SIG-M5 (cell line): ENCODE data around the gene WDR1.
"Not testable (repeated sequence)": the region's sequence is repeated elsewhere in the genome, so short reads cannot be mapped to it uniquely, and the experiment has no call there.

Source experiments
- DNase-seq: peaks from one replicate; lab custom pipeline; 2025; lab: John Stamatoyannopoulos, UW

WDR1 gene

DNA sequence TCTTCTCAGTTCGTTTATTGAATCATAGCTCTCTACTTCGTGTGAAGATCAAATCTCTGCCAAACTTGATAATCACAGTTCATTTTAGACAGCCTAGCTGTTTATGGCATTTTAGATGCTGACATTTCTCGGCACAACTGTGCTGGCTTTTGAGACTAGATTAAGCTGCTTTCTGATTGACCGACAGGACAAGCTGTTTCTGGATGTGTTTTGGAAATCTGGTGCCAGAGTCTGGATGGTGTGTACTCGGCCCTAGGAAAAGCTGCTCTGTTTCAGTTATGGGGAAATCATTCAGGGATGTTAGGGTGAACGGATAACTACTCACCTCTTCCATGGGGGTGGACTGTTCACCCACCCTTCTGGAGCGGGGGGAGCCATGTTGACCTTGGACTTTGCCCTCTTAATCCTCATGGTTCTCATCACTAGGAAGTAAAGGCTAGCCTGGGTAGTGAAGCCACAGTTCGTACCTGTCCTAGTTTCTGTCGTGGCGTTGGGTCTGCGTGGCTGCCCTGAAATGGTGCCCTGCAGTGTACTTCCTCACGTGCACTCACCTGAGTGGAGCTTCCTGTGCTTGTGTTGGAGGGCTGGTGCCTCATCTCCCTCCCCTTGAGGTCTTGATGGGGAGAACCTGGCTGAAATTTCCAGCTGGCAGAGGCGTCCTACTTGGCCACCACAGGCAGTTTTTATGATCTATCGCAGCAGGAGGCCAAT lies 13.7 kb upstream of the WDR1 start:
- DNase-seq = no peak

DNA sequence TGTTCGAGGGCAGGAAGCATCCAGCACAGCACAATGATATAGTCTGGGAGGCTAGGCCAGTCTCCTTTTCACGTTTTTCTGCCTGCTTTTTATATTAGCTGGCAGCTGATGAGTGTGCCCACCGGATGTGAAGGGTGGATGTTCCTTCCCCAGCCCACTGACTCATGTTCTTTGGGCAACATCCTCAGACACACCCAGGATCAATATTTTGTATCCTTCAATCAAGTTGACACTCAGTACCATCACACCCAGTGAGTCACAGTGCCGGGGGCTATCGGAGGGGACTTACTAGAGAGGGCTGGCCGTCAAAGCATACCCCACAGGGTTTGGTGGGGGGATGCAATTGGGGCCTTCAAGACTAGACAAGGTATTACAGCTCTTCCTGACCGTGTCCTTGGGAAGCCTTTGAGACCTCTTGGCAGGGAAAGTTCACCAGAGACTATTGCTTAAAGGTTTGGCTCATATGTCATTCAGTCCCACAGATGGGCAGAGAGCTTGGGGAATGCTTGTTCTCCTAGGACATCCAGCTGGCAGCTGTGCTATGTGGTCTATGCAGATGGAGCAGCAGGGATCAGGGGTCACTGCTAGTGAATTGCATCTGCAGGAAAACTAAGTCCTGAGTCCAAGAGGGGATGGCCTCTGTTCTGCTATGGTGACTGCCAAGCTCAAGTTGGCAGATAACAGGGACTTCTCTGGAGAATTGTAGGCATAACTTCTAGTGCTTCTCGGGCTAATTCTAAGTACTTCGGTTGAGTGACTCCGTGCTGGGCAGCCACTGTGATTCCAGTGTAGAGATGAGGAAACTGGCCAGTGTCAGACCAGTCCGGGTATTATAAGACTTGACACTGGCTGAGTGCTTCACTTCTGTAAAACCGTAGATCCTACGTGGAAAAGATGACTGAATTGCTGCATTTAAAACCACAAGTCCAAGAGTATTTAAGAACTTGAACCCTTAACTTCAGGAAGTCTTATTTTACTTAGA lies 12.9 kb upstream of the WDR1 start:
- DNase-seq = no peak

DNA sequence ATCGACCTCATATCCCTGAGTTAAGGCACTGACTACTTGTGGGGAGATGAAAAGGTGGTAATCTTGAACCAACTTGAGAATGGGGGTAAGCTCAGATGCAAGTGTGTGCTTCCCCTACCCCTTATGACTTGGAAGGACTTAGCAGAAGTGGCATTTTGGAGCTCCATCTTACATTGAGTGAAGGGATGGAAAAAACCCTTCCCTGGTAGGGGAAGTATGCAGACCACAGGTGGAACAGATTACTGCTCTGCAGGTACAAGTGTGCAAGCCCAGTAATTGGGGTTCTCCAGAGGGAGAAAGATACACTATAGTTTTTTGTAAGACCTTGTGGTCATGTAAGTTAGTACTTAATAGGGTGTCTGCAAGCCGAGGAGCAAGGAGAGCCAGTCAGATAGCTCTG lies 12.2 kb upstream of the WDR1 start:
- DNase-seq = no peak

DNA sequence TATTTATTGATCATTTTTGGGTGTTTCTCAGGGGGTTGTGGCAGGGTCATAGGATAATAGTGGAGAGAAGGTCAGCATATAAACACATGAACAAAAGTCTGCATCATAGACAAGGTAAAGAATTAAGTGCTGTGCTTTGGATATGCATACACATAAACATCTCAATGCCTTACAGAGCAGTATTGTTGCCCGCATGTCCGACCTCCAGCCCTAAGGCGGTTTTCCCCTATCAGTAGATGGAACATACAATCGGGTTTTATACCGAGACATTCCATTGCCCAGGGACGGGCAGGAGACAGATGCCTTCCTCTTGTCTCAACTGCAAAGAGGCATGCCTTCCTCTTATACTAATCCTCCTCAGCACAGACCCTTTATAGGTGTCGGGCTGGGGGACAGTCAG lies 10.9 kb upstream of the WDR1 start:
- DNase-seq = not testable (repeated sequence)

DNA sequence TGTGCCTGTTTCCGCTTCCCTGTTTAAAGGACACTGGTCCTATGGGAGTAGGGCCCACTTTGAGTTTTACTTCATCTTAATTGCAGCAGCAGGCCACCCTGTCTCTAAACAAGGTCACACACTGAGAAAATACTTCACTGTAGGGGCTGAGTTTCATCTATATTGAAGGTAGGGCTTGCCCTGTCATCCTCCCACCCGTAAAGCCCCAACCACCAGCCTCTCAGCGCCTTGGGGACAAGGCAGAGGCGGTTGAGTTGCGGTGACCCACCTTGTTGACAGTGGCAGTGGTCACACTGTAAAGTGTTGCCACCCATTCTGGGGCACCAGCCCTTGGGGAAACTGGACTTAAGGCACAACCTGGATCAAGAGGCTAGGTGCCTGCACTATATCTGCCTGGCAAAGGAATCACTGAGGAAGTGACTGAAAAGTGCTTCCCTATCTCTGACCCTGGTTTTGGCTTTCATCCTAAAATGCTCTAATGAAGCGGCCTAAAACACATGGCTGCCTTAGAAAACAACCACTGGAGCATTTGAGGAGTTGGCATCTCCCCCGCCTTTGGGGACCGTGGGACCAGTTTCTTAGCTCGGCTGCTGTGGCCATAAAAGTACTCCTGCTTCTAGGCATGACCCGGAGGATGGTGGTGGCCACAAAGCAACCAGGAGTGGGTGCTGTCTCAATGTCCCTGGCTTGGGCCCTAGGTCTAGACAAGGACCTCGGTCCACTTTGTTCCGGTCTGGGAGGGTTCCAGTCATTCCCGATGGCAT lies 7.8 kb upstream of the WDR1 start:
- DNase-seq = no peak

DNA sequence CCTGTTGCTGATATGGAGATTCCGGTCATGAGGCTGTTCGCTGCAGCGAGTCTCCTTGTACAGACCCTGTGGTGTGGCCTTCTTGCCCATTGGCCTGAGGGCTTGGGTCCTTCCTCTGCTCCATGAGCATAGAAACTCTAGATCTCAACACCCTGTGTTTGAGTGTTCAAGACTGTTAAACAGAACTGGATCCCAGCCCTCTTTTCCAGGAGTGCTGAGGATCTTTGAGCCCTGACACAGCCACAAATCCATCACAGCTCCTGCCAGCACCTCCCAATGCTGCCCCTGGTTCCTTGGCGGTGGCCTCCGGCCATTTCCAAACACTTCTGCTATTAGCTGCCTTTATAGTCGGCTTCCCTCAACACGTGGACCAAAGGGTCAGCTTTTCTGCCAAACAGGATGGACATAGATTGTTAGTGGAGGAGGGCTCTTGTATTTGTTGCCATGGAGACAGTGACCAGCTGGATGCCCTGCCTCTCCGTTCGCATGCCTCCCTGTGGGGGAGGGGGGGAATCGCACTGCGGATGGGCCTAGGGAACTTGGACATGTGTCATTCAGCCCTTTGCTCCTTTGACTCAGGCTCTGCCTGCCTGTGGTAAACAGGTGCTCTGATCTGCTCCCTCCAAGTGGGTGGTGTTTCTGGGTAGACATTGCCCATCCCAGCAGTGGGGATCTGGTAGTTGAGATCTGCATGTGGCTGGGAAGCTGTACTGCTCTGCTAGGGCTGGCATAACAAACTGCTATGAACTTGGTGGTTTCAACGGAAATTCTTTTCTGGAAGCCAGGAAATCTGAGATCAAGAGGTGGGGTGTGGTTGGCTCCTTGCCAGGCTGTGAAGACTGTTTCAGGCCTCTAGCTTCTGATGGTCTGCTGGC lies 6.9 kb upstream of the WDR1 start:
- no peak for DNase-seq

DNA sequence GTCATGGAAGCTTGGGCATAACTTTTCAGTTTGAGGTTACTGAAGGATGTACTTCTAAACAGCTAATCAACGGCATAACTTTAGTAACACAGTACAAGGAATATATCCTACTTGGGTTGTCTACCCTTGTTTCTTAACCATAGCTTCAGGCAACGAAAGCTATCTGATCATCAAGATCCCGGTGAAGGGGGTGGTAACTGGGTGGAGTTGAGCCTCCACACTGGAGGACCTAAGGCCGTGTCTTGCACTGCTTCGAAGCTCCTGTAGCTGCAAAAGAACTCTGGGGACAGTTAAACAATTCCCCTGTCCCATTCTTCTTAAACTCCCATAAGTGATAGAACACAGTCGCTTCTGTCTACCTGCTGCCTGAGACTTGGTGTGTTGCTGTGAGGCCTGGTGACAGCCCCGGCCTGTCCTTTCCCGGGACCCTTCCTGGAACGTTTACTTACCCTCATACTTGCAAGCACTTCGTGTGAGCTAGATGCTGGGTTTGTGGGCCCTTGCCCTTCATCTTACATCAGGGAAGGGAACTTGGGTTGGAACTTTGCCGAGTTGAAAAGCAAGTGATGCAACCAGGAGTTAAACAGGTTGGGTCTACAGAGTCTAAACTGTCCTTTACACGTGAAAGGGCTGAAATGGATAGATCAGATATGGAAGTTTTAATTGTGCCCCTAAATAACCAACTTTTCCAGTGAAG lies 5.8 kb upstream of the WDR1 start:
- DNase-seq = no peak

DNA sequence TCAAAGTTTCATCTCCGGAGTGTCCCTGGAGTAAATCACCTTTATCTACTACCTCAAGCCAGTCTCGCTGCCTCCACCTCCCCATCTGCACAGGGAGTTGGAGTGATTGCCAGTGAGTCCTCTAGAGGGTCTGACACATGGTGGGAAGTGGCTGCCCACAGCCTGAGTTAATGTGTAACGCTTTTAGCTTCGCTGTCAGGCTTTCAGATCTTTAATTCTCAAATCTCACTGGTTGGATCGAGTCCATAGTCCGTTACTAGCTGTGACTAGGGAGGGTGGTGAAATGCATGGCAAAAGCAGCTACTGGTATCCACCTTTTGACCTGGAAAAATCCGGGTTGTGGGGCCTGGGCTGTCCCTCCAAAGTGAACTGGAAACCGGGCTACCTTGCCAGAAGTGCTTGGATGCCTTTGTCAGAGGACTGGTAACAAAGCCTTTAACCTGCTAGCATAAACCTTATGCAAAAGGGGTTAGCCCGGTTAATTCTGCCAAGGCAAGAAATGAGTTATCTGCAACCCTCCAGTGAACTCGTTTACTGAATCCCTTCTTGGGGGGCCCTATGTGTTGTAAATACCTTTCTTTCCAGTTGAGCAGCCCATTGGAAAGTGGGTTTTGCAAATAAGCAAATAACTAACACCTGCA lies 5.1 kb upstream of the WDR1 start:
- no peak for DNase-seq

DNA sequence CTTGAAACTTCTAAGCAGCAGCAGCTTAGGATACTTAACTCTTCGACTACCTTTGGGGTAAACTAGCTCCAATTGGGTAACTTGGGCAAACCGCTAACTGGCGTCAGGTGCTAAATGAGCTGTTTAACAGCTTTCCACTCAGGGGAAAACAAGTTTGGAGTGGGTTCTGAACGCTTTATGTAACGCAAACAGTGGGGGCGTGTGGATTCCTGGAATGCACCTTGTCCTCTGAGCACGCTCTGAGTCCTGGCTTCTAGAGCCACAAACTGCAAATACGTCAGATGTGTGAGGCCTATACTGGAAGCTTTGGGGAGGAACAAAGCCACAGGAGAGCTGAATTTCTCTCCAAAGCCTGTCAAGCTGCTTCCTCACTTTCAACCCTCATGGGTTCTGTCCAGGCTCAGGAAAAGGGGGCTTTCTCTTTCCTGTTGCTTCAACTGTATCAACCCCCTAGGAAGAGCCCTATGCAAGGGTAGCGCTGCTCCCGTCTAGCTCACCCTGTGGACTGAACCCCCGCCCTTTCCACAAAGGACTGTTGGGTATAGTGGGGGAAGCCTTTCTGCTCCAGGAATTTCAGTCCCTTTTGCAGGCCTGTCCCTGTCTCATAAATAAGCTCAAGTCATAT lies 4.5 kb upstream of the WDR1 start:
- no peak for DNase-seq

DNA sequence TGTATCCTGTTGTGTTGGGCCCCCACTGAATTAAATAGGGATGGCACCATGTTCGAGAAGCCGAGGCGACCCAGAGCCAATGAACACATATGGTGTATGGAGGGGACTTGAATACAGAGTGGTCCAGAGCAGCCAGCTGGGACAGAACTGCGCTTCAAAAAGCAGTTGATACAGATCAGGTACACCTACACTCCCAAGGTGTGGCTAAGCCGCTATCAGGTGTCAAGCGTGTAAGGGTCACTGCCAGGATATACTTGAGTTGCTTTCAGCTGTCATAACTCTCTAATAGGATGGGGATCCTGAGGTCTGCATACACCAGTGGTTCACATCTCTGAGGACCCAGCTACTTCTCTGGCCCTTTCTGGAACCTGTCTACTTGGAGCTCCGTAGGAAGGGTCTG lies 3.2 kb upstream of the WDR1 start:
- DNase-seq = no peak

DNA sequence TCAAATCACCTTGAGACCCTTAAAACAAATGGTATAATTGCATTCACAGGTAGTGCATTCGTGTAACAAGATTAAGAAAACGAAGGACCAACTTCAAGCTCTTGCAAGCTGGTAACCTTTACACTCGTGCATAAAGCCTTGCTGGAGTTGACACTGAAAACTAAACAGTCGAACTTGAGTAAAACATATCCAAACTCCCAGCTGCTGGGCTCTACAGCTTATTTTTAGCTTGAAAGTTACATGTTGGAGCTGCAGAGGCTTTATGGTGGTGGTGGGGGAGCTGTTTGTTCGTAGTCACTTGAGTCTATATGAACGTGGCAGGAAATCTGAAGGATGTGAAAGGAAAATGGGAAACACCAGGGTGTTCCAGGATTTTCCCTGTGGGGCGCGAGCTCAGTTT lies 2.7 kb upstream of the WDR1 start:
- no peak for DNase-seq

DNA sequence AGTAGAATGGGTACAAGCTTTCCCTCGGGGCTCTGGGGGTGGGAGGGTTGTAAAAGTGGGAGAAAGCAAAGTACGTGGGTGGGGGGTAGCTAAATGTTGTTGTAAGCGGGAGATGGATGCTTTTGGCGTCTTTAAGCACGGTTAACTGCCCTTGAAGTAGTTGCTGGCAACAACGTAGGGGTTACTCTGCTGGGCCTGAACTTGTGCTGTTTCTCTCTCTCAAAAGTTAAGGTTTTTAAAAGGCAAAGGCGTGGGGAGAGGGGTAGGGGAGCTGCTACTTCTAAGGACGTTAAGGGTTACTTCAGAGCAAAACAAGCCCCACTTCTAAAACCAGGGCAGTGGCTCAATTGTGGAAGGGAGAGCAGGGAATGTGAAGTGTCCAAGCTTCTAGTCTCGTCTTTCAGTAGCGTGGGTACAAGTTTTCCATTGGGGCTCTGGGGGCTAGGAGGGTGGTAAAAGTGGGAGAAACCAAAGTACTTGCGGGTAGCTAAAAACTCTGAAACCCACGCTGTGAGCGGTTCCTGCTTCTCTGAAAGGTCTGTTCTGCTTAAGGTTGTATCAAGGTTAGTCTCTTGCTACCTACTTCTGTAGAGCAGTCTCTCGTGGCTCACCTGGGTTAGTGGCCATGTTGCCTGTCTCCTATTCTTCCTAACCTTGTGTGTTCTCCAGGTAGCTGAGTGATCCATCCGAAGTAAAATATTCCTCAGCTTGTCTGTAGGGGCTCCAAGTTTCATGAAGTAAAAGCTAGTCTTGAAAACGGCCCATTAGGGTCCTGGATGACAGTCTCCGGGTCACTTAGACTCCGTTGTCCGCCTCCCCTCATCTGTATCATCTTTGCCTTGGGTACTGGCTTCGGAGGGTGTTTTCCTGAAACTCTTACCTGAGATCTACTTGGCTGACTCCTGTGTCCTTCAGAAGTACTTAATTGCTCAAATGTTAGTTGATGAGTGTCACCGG lies 1.7 kb upstream of the WDR1 start:
- no peak for DNase-seq

DNA sequence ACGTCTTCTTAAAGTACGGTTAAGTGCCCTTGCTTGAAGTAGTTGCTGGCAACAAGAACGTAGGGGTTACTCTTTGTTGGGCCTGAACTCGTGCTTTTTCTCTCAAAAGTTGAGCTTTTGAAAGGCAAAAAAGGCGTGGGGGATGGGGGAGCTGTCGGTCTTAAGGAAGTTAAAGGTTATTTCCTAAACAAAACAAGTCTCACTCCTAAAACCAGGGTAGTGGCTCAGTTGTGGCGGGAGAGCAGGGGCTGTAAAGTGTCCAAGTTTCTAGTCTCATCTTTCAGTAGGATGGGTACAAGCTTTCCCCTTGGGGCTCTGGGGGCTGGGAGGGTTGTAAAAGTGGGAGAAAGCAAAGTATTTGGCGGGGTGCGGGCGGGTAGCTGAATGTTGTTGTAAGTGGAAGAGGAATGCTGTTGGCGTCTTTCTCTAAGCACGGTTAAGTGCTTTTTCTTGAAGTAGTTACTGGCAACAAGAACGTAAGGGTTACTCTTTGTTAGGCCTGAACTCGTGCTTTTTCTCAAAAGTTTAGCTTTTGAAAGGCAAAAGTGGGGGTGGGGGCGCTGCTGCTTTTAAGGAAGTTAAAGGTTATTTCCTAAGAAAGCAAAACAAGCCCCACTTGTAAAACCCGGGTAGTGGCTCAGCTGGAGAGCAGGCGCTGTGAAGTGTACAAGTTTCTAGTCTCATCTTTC lies 904 bp upstream of the WDR1 start:
- peak; percentile 46 for DNase-seq

DNA sequence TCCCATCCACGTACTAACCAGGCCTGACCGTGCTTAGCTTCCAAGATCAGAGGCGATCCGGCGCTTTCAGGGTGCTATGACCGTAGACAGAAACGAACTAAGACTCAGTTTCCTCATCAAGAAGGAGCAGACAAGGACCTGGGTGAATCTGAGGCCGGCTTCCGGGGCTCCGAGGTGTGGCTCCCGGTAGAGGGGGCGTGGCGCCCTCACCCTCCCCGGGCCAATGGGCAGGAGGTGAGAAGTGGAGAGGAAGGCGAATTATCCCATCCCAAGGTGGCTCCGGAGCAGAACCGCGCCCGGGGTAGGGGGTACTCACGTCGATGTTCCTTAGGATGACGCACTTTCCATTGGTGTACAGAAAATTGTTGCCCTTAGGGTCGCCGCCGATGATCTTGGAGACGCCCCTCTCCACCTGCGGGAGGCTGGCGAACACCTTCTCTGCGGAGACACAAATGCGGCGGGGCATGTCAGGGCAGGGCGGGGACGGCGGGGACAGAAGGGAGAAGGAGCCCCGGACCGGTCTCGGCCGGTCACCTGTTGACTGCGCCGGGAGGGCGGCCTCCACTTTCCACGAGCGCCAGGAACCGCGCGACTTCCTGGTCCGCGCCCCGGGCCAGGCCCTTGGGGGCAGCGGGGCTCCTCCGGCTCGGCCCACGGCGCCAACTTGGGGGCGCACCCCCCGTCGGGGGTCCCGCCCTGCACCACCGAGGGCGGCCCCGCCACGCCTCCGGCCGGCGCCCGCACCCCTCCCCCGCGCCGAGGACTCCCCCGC lies 616 bp downstream of the WDR1 start:
- no peak for DNase-seq

DNA sequence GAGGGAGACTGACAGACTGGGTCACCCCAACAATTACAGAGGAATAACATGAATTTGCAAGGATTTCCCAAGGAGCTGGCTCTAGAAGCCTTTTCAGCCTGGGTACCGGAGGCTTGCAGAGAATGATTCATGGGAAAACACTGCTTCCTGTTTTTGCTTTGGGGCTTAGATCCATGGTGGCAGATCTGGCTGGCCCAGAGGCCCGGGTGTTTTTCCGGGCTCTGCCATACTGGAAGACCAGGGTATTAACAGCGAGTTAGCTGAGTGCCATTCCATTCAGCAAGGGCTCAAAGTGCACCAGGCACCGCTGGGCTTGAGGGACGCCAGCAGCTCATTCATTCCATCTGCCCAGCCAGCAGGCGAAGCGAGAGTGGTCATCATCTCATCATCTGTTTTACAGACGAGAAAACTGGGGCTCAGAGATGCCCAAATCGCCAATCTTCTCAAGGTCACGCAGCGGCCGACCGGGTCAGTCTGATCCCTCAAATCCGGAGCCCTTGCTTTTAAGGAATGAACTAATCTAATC lies 1.3 kb downstream of the WDR1 start:
- no peak for DNase-seq

DNA sequence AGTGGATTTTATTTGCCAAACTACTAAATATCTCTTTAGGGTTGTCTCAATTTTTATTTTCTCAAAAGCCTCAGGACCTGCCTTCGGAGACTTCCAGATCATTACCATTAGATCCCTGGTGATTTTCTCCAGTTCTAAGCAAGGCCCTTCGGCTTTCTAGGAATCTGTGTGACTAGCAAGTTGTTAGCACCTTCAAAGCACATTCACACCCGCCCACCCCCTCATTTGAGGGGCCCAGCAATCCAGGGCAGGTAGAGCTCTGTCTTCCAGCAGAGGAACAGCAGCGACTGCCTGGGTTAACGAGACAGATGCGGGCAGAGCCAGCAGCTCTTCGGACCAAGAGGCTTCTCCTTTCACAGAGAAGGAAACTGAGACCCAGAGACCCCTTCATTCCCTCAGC lies 2.0 kb downstream of the WDR1 start:
- DNase-seq = no peak

DNA sequence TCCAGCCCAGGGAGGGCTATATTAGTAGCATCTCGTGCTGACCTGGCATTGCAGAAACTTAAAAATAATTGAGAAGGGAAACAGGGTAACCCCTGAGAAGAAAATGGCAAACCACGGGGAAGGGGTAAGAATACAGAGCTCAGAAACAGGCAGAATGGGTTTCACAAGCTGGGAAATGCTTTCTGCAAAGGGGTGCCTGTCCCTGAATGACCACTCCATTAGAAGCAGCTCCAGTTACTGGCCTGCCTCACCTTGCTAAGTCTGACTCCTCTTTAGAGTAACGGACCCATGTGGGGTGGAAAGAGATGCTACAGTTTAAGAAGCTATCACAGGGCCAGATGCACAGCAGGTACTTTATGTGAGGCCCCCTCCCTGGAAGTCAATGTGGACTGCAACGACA lies 2.5 kb downstream of the WDR1 start:
- DNase-seq = no peak
